ENCODE results near the gene SDCBP2. TPM values are rescaled to one million over a fixed set of nuclear protein-coding genes. Genes with fewer than 3 reads are reported as not detected.

The SDCBP2 gene
- polyA plus RNA-seq, 3 donors from 2014 or later, result 1.3 to 2.0 (median 1.8) TPM

GRCh38 chr20:1331801-1332453 is 3.0 kb upstream of the SDCBP2 start:
- Mint-ChIP-seq H3K4me1 (peaks cover 10 to 19% of the 10 kb centered on the region in 2 donors), H3K36me3 (no peaks in the 10 kb centered on the region), H3K27me3 (ENCODE audit: low read depth in 3 of 3) (peaks cover 0 to 1% (median 0%) of the 10 kb centered on the region in 3 donors), H3K27ac (peak overlapping the region in 1 of 6 donors; percentile 40), H3K9me3 (no peaks in the 10 kb centered on the region), H3K4me3 (no peak overlapping the region)
- no peak for DNase-seq

GRCh38 chr20:1331101-1331500 is 2.2 kb upstream of the SDCBP2 start:
- Mint-ChIP-seq H3K36me3 (no peaks in the 10 kb centered on the region), H3K27ac (no peak overlapping the region), H3K4me3 (no peak overlapping the region), H3K9me3 (no peaks in the 10 kb centered on the region), H3K4me1 (peaks cover 6 to 11% of the 10 kb centered on the region in 2 donors), H3K27me3 (ENCODE audit: low read depth in 3 of 3) (peaks cover 0 to 1% (median 0%) of the 10 kb centered on the region in 3 donors)
- no peak for DNase-seq

- Mint-ChIP-seq H3K4me1 (peaks cover 6 to 11% of the 10 kb centered on the region in 2 donors), H3K4me3 (no peak overlapping the region), H3K27me3 (ENCODE audit: low read depth in 3 of 3) (peaks cover 0 to 1% (median 0%) of the 10 kb centered on the region in 3 donors), H3K9me3 (no peaks in the 10 kb centered on the region), H3K36me3 (no peaks in the 10 kb centered on the region), H3K27ac (peak overlapping the region in 2 of 6 donors; percentile 25 to 72)
- no peak for DNase-seq
Observed at GRCh38 chr20:1330075-1330830, 1.3 kb upstream of the SDCBP2 start.

GRCh38 chr20:1327827-1328679 is 886 bp downstream of the SDCBP2 start:
- Mint-ChIP-seq H3K36me3 (no peaks in the 10 kb centered on the region), H3K27me3 (ENCODE audit: low read depth in 3 of 3) (peaks cover 0 to 1% (median 0%) of the 10 kb centered on the region in 3 donors), H3K9me3 (no peaks in the 10 kb centered on the region), H3K27ac (peak overlapping the region in 3 of 6 donors; percentile 23 to 76 (median 25)), H3K4me1 (peaks cover 6 to 11% of the 10 kb centered on the region in 2 donors), H3K4me3 (no peak overlapping the region)
- DNase-seq, result no peak

GRCh38 chr20:1327241-1327653 is 1.7 kb downstream of the SDCBP2 start:
- Mint-ChIP-seq H3K36me3 (no peaks in the 10 kb centered on the region), H3K27me3 (ENCODE audit: low read depth in 3 of 3) (peaks cover 0 to 1% (median 0%) of the 10 kb centered on the region in 3 donors), H3K27ac (no peak overlapping the region), H3K4me1 (peaks cover 6 to 11% of the 10 kb centered on the region in 2 donors), H3K4me3 (peak overlapping the region in 1 of 5 donors; percentile 29), H3K9me3 (no peaks in the 10 kb centered on the region)
- DNase-seq, result no peak

- H3K4me1 Mint-ChIP-seq, result peaks cover 6 to 11% of the 10 kb centered on the region in 2 donors
- H3K27me3 Mint-ChIP-seq (ENCODE audit: low read depth in 3 of 3), result no peaks in the 10 kb centered on the region
- no peak for DNase-seq
- H3K4me3 Mint-ChIP-seq, result no peak overlapping the region
- H3K36me3 Mint-ChIP-seq, result no peaks in the 10 kb centered on the region
- no peak overlapping the region for H3K27ac Mint-ChIP-seq
- no peaks in the 10 kb centered on the region for H3K9me3 Mint-ChIP-seq
Observed at GRCh38 chr20:1326031-1326930, 2.7 kb downstream of the SDCBP2 start.

GRCh38 chr20:1325173-1326030 is 3.5 kb downstream of the SDCBP2 start:
- Mint-ChIP-seq H3K27me3 (ENCODE audit: low read depth in 3 of 3) (peaks cover 0 to 4% (median 0%) of the 10 kb centered on the region in 3 donors), H3K27ac (no peak overlapping the region), H3K9me3 (no peaks in the 10 kb centered on the region), H3K4me1 (peaks cover 6 to 11% of the 10 kb centered on the region in 2 donors), H3K36me3 (no peaks in the 10 kb centered on the region), H3K4me3 (no peak overlapping the region)
- peak; percentile 98 for DNase-seq

GRCh38 chr20:1324598-1325172 is 4.3 kb downstream of the SDCBP2 start:
- H3K4me3 Mint-ChIP-seq, result no peak overlapping the region
- H3K27ac Mint-ChIP-seq, result no peak overlapping the region
- no peak for DNase-seq
- no peaks in the 10 kb centered on the region for H3K36me3 Mint-ChIP-seq
- H3K27me3 Mint-ChIP-seq (ENCODE audit: low read depth in 3 of 3), result peaks cover 0 to 4% (median 0%) of the 10 kb centered on the region in 3 donors
- no peaks in the 10 kb centered on the region for H3K9me3 Mint-ChIP-seq
- peaks cover 6 to 11% of the 10 kb centered on the region in 2 donors for H3K4me1 Mint-ChIP-seq

- DNase-seq, result no peak
- Mint-ChIP-seq H3K36me3 (no peaks in the 10 kb centered on the region), H3K27me3 (ENCODE audit: low read depth in 3 of 3) (peaks cover 0 to 5% (median 0%) of the 10 kb centered on the region in 3 donors), H3K27ac (peak overlapping the region in 1 of 6 donors; percentile 84), H3K4me1 (peaks cover 6 to 11% of the 10 kb centered on the region in 2 donors), H3K4me3 (no peak overlapping the region), H3K9me3 (no peaks in the 10 kb centered on the region)
Observed at GRCh38 chr20:1323830-1324597, 4.9 kb downstream of the SDCBP2 start.

GRCh38 chr20:1323256-1323655 is 5.7 kb downstream of the SDCBP2 start:
- Mint-ChIP-seq H3K27ac (peak overlapping the region in 5 of 6 donors; percentile 41 to 87 (median 76)), H3K4me1 (peaks cover 6 to 8% of the 10 kb centered on the region in 2 donors), H3K4me3 (no peak overlapping the region), H3K9me3 (no peaks in the 10 kb centered on the region), H3K36me3 (no peaks in the 10 kb centered on the region), H3K27me3 (ENCODE audit: low read depth in 3 of 3) (peaks cover 0 to 5% (median 0%) of the 10 kb centered on the region in 3 donors)
- no peak for DNase-seq

GRCh38 chr20:1322511-1323245 is 6.3 kb downstream of the SDCBP2 start:
- Mint-ChIP-seq H3K27ac (peak overlapping the region in 5 of 6 donors; percentile 7 to 87 (median 76)), H3K4me3 (no peak overlapping the region), H3K27me3 (ENCODE audit: low read depth in 3 of 3) (peaks cover 0 to 5% (median 0%) of the 10 kb centered on the region in 3 donors), H3K9me3 (no peaks in the 10 kb centered on the region), H3K4me1 (peaks cover 2% of the 10 kb centered on the region in 2 donors), H3K36me3 (no peaks in the 10 kb centered on the region)
- no peak for DNase-seq
